Esophagus (tissue), 2 donors: Measurements from ENCODE around the gene IL27RA. TPM values are rescaled to one million over a fixed set of nuclear protein-coding genes. Genes with fewer than 3 reads are reported as not detected.

ENCODE experiments used
- H3K27ac ChIP-seq, 2 donors: one replicate each; pipeline ENCODE4 v1.5.1; 2013; ENCODE audit warnings: low read depth in 2 of 2, mild to moderate bottlenecking in 2 of 2, inconsistent platforms in 1 of 2, low read length in 1 of 2, moderate library complexity in 1 of 2
- H3K27me3 ChIP-seq, 2 donors: one replicate each; pipeline ENCODE4 v1.6.1; 2013; ENCODE audit warnings: low read length in 2 of 2, control low read depth in 1 of 2, mild to moderate bottlenecking in 1 of 2; ENCODE audit not compliant: insufficient read depth in 2 of 2, control insufficient read depth in 1 of 2
- H3K36me3 ChIP-seq, 2 donors: one replicate each; pipeline ENCODE4 v1.6.1; 2013; ENCODE audit warnings: low read length in 1 of 2; ENCODE audit not compliant: control insufficient read depth in 2 of 2, insufficient read depth in 2 of 2
- H3K4me1 ChIP-seq, 2 donors: one replicate each; pipeline ENCODE4 v1.6.1; 2013; ENCODE audit warnings: low read length in 1 of 2; ENCODE audit not compliant: control insufficient read depth in 2 of 2, insufficient read depth in 2 of 2
- H3K4me3 ChIP-seq, 2 donors: one replicate each; pipeline ENCODE4 v1.5.1; 2013; ENCODE audit warnings: low read length in 2 of 2, mild to moderate bottlenecking in 2 of 2, low read depth in 1 of 2, moderate library complexity in 1 of 2
- H3K9me3 ChIP-seq, 2 donors: one replicate each; pipeline ENCODE4 v1.6.1; 2013; ENCODE audit warnings: mild to moderate bottlenecking in 2 of 2, low read depth in 1 of 2, low read length in 1 of 2, moderate library complexity in 1 of 2; ENCODE audit not compliant: control insufficient read depth in 2 of 2, insufficient read depth in 1 of 2
- WGBS, 2 donors: extraction: QIAGEN DNeasy Blood & Tissue Kit; methylation state at CpG; one replicate each; pipeline ENCODE4 v1.1.7; 2013; 5-methylcytosine and 5-hydroxymethylcytosine counted together
- polyA plus RNA-seq, 2 donors: library from polyadenylated mRNA; stranded (reverse); fragments of 200-250 nt; gene quantifications; one replicate each; pipeline ENCODE4 v1.2.3, GENCODE V29; 2013
- donor health status: healthy with polysubstance abuse.
- donor health status: Bipolar disorder and iron deficiency.

Gene IL27RA
- polyA plus RNA-seq, 2 donors, result 1.3 to 2.3 TPM

- Histone ChIP-seq H3K4me3 (no peak overlapping the region), H3K9me3 (no peaks in the 10 kb centered on the region), H3K27me3 (no peaks in the 10 kb centered on the region), H3K4me1 (peaks cover 0 to 12% of the 10 kb centered on the region in 2 donors), H3K36me3 (peaks cover under 1 to 14% of the 10 kb centered on the region in 2 donors), H3K27ac (no peak overlapping the region)
- WGBS, 2 donors, result 88 to 89% methylated on average over 6 of the region's 6 CpGs
Measured at GRCh38 chr19:13997631-13997962, 34.0 kb upstream of the IL27RA start.

- Histone ChIP-seq H3K4me3 (no peak overlapping the region), H3K27me3 (no peaks in the 10 kb centered on the region), H3K9me3 (no peaks in the 10 kb centered on the region), H3K27ac (peak overlapping the region; percentile 19 to 82), H3K36me3 (peaks cover 0 to 10% of the 10 kb centered on the region in 2 donors), H3K4me1 (peaks cover 0 to 15% of the 10 kb centered on the region in 2 donors)
- WGBS, 2 donors, result 85 to 86% methylated on average over 1 of the region's 1 CpG
Measured at GRCh38 chr19:13998426-13998825, 33.1 kb upstream of the IL27RA start.

- H3K27ac ChIP-seq, result no peak overlapping the region
- H3K36me3 ChIP-seq, result peaks cover 0 to 10% of the 10 kb centered on the region in 2 donors
- no peaks in the 10 kb centered on the region for H3K9me3 ChIP-seq
- 97 to 99% methylated on average over 3 of the region's 3 CpGs for WGBS, 2 donors
- H3K4me1 ChIP-seq, result peaks cover 0 to 15% of the 10 kb centered on the region in 2 donors
- no peaks in the 10 kb centered on the region for H3K27me3 ChIP-seq
- H3K4me3 ChIP-seq, result no peak overlapping the region
Measured at GRCh38 chr19:13999085-13999484, 32.5 kb upstream of the IL27RA start.

GRCh38 chr19:14000691-14001375, 30.7 kb upstream of the IL27RA start:
- Histone ChIP-seq H3K36me3 (peaks cover 0 to 10% of the 10 kb centered on the region in 2 donors), H3K4me1 (peaks cover 0 to 12% of the 10 kb centered on the region in 2 donors), H3K9me3 (no peaks in the 10 kb centered on the region), H3K4me3 (no peak overlapping the region), H3K27ac (peak overlapping the region in 1 of 2 donors; percentile 47), H3K27me3 (no peaks in the 10 kb centered on the region)
- 60 to 61% methylated on average over 13 of the region's 13 CpGs for WGBS, 2 donors

- Histone ChIP-seq H3K9me3 (no peaks in the 10 kb centered on the region), H3K4me3 (no peak overlapping the region), H3K36me3 (peaks cover 0 to under 1% of the 10 kb centered on the region in 2 donors), H3K27me3 (no peaks in the 10 kb centered on the region), H3K27ac (peak overlapping the region; percentile 67 to 74), H3K4me1 (peaks cover 0 to 5% of the 10 kb centered on the region in 2 donors)
- 53 to 56% methylated on average over 13 of the region's 13 CpGs for WGBS, 2 donors
Measured at GRCh38 chr19:14002571-14003250, 28.9 kb upstream of the IL27RA start.

- Histone ChIP-seq H3K4me1 (peaks cover 0 to 5% of the 10 kb centered on the region in 2 donors), H3K4me3 (no peak overlapping the region), H3K27me3 (no peaks in the 10 kb centered on the region), H3K9me3 (no peaks in the 10 kb centered on the region), H3K36me3 (no peaks in the 10 kb centered on the region), H3K27ac (peak overlapping the region; percentile 74 to 96)
- 41% methylated on average over 10 of the region's 10 CpGs for WGBS, 2 donors
Measured at GRCh38 chr19:14003251-14004055, 28.1 kb upstream of the IL27RA start.

GRCh38 chr19:14004619-14005348, 26.8 kb upstream of the IL27RA start:
- Histone ChIP-seq H3K27me3 (no peaks in the 10 kb centered on the region), H3K4me1 (peaks cover 0 to 5% of the 10 kb centered on the region in 2 donors), H3K27ac (peak overlapping the region; percentile 96 to 100), H3K36me3 (no peaks in the 10 kb centered on the region), H3K4me3 (peak overlapping the region in 1 of 2 donors; percentile 5), H3K9me3 (no peaks in the 10 kb centered on the region)
- 12 to 14% methylated on average over 14 of the region's 14 CpGs for WGBS, 2 donors

GRCh38 chr19:14005349-14006084, 26.0 kb upstream of the IL27RA start:
- H3K27me3 ChIP-seq, result no peaks in the 10 kb centered on the region
- H3K4me3 ChIP-seq, result peak overlapping the region; percentile 57 to 72
- H3K4me1 ChIP-seq, result peaks cover 0 to 5% of the 10 kb centered on the region in 2 donors
- WGBS, 2 donors, result 5 to 8% methylated on average over 21 to 50 of the region's 50 CpGs
- H3K9me3 ChIP-seq, result no peaks in the 10 kb centered on the region
- peak overlapping the region; percentile 96 to 100 for H3K27ac ChIP-seq
- no peaks in the 10 kb centered on the region for H3K36me3 ChIP-seq
